Mucosa of descending colon (tissue), 3 donors: Measurements from ENCODE around the gene CCDC13. TPM values are rescaled to one million over a fixed set of nuclear protein-coding genes. Genes with fewer than 3 reads are reported as not detected.
A peak's percentile ranks its signal among the peaks of the same experiment; 100 is the strongest.

Experiments
- ATAC-seq: fragments of 200-7000 bp; cut with Tn5 transposase; one replicate; pipeline ENCODE4 v1.9.1; 2020; ENCODE audit warnings: mild to moderate bottlenecking, moderate library complexity
- DNase-seq, 3 donors: peaks; one replicate each; pipeline ENCODE4 v3.0.0-alpha.2; 2020
- H3K36me3 ChIP-seq: fragments of 200-600 bp; one replicate; pipeline ENCODE4 v1.8.0; 2021; ENCODE audit warnings: low read depth, mild to moderate bottlenecking
- H3K4me1 ChIP-seq: fragments of 200-600 bp; one replicate; pipeline ENCODE4 v1.8.0; 2021; ENCODE audit warnings: low read depth, mild to moderate bottlenecking
- H3K4me3 ChIP-seq: fragments of 200-600 bp; one replicate; pipeline ENCODE4 v1.8.0; 2021; ENCODE audit warnings: mild to moderate bottlenecking
- H3K9me3 ChIP-seq: fragments of 200-600 bp; one replicate; pipeline ENCODE4 v1.8.0; 2021; ENCODE audit warnings: mild to moderate bottlenecking
- CTCF ChIP-seq: fragments of 200-600 bp; IDR thresholded peaks from one replicate; pipeline ENCODE4 v1.8.0; 2022; ENCODE audit warnings: antibody characterized with exemption, mild to moderate bottlenecking
- intact Hi-C, 2 donors: fragments of 100-400 bp; cut with DNase I in 1 of 2; cut with micrococcal nuclease in 1 of 2; formaldehyde crosslinking; loops; one replicate each; pipeline versions ENCODE4 v1.11.0 to v1.11.1; 2022; cut with DNase I, micrococcal nuclease
- total RNA-seq, 3 donors: library from RNA; stranded (reverse); fragmentation: NEBNext Ultra II Directional in 2 of 3; extraction: Animal tissue kit (Norgen Biotek cat#: 25700) in 2 of 3; gene quantifications; one replicate each; pipeline versions ENCODE4 v1.2.1 to v1.2.4, GENCODE V29; 2021 to 2023
- donor health status: DM: no; HTN: no; CAD: no; lungs with moderate emphysema.
- donor health status: DM: no; HTN: no; CAD: no.
- donor health status: DM: no; HTN: yes; CAD: no.

Gene CCDC13
- total RNA-seq, 3 donors from 2014 or later = 2.2 to 3.3 (median 3.0) TPM

- DNase-seq = no peak
- no peak for ATAC-seq
- intact Hi-C loops = no loop called here
- no peak for TF ChIP-seq CTCF
- Histone ChIP-seq H3K36me3 (no peaks in the 10 kb centered on the region), H3K9me3 (no peaks in the 10 kb centered on the region), H3K4me3 (no peak overlapping the region), H3K4me1 (no peaks in the 10 kb centered on the region)
Measured at GRCh38 chr3:42735615-42736014, 37.4 kb downstream of the CCDC13 start.

- intact Hi-C loops = no loop called here
- Histone ChIP-seq H3K4me3 (no peak overlapping the region), H3K36me3 (no peaks in the 10 kb centered on the region), H3K4me1 (no peaks in the 10 kb centered on the region), H3K9me3 (no peaks in the 10 kb centered on the region)
- no peak for DNase-seq
- TF ChIP-seq CTCF = no peak
- no peak for ATAC-seq
Measured at GRCh38 chr3:42735019-42735418, 38.0 kb downstream of the CCDC13 start.

GRCh38 chr3:42734263-42734860 lies 38.7 kb downstream of the CCDC13 start:
- no peak for DNase-seq
- Histone ChIP-seq H3K9me3 (no peaks in the 10 kb centered on the region), H3K4me1 (no peaks in the 10 kb centered on the region), H3K4me3 (no peak overlapping the region), H3K36me3 (no peaks in the 10 kb centered on the region)
- ATAC-seq = no peak
- no peak for TF ChIP-seq CTCF
- intact Hi-C loops = no loop called here

- intact Hi-C loops = no loop called here
- DNase-seq (no peak), ATAC-seq (peak; percentile 40)
- H3K4me1 ChIP-seq = no peaks in the 10 kb centered on the region
- H3K4me3 ChIP-seq = no peak overlapping the region
- no peak for TF ChIP-seq CTCF
- H3K36me3 ChIP-seq = no peaks in the 10 kb centered on the region
- no peaks in the 10 kb centered on the region for H3K9me3 ChIP-seq
Measured at GRCh38 chr3:42733501-42734262, 39.4 kb downstream of the CCDC13 start.

GRCh38 chr3:42732829-42733459 lies 40.1 kb downstream of the CCDC13 start:
- Histone ChIP-seq H3K9me3 (no peaks in the 10 kb centered on the region), H3K4me1 (no peaks in the 10 kb centered on the region), H3K4me3 (no peak overlapping the region), H3K36me3 (no peaks in the 10 kb centered on the region)
- no peak for ATAC-seq
- no peak for TF ChIP-seq CTCF
- intact Hi-C loops = no loop called here
- no peak for DNase-seq
